Measurements from ENCODE around the gene CCL19. TPM values are rescaled to one million over a fixed set of nuclear protein-coding genes. Genes with fewer than 3 reads are reported as not detected.

Gene CCL19
- total and polyA plus RNA-seq, 2 experiments from 2014 or later = not detected

- Mint-ChIP-seq H3K36me3 (ENCODE audit: low read depth) (no peaks in the 10 kb centered on the region), H3K9me3 (no peaks in the 10 kb centered on the region), H3K27me3 (ENCODE audit: insufficient read depth, low read depth, poor library complexity) (peaks cover 4% of the 10 kb centered on the region), H3K4me3 (no peak overlapping the region), H3K27ac (no peak overlapping the region), H3K4me1 (peaks cover 4% of the 10 kb centered on the region; the same call in 2 of the 3 replicates)
- TF ChIP-seq, protein P1, sequence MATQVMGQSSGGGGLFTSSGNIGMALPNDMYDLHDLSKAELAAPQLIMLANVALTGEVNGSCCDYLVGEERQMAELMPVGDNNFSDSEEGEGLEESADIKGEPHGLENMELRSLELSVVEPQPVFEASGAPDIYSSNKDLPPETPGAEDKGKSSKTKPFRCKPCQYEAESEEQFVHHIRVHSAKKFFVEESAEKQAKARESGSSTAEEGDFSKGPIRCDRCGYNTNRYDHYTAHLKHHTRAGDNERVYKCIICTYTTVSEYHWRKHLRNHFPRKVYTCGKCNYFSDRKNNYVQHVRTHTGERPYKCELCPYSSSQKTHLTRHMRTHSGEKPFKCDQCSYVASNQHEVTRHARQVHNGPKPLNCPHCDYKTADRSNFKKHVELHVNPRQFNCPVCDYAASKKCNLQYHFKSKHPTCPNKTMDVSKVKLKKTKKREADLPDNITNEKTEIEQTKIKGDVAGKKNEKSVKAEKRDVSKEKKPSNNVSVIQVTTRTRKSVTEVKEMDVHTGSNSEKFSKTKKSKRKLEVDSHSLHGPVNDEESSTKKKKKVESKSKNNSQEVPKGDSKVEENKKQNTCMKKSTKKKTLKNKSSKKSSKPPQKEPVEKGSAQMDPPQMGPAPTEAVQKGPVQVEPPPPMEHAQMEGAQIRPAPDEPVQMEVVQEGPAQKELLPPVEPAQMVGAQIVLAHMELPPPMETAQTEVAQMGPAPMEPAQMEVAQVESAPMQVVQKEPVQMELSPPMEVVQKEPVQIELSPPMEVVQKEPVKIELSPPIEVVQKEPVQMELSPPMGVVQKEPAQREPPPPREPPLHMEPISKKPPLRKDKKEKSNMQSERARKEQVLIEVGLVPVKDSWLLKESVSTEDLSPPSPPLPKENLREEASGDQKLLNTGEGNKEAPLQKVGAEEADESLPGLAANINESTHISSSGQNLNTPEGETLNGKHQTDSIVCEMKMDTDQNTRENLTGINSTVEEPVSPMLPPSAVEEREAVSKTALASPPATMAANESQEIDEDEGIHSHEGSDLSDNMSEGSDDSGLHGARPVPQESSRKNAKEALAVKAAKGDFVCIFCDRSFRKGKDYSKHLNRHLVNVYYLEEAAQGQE (IDR thresholded peaks at IDR 0.05; ENCODE audit: unreplicated experiment) = no peak
- TF ChIP-seq, protein P2, sequence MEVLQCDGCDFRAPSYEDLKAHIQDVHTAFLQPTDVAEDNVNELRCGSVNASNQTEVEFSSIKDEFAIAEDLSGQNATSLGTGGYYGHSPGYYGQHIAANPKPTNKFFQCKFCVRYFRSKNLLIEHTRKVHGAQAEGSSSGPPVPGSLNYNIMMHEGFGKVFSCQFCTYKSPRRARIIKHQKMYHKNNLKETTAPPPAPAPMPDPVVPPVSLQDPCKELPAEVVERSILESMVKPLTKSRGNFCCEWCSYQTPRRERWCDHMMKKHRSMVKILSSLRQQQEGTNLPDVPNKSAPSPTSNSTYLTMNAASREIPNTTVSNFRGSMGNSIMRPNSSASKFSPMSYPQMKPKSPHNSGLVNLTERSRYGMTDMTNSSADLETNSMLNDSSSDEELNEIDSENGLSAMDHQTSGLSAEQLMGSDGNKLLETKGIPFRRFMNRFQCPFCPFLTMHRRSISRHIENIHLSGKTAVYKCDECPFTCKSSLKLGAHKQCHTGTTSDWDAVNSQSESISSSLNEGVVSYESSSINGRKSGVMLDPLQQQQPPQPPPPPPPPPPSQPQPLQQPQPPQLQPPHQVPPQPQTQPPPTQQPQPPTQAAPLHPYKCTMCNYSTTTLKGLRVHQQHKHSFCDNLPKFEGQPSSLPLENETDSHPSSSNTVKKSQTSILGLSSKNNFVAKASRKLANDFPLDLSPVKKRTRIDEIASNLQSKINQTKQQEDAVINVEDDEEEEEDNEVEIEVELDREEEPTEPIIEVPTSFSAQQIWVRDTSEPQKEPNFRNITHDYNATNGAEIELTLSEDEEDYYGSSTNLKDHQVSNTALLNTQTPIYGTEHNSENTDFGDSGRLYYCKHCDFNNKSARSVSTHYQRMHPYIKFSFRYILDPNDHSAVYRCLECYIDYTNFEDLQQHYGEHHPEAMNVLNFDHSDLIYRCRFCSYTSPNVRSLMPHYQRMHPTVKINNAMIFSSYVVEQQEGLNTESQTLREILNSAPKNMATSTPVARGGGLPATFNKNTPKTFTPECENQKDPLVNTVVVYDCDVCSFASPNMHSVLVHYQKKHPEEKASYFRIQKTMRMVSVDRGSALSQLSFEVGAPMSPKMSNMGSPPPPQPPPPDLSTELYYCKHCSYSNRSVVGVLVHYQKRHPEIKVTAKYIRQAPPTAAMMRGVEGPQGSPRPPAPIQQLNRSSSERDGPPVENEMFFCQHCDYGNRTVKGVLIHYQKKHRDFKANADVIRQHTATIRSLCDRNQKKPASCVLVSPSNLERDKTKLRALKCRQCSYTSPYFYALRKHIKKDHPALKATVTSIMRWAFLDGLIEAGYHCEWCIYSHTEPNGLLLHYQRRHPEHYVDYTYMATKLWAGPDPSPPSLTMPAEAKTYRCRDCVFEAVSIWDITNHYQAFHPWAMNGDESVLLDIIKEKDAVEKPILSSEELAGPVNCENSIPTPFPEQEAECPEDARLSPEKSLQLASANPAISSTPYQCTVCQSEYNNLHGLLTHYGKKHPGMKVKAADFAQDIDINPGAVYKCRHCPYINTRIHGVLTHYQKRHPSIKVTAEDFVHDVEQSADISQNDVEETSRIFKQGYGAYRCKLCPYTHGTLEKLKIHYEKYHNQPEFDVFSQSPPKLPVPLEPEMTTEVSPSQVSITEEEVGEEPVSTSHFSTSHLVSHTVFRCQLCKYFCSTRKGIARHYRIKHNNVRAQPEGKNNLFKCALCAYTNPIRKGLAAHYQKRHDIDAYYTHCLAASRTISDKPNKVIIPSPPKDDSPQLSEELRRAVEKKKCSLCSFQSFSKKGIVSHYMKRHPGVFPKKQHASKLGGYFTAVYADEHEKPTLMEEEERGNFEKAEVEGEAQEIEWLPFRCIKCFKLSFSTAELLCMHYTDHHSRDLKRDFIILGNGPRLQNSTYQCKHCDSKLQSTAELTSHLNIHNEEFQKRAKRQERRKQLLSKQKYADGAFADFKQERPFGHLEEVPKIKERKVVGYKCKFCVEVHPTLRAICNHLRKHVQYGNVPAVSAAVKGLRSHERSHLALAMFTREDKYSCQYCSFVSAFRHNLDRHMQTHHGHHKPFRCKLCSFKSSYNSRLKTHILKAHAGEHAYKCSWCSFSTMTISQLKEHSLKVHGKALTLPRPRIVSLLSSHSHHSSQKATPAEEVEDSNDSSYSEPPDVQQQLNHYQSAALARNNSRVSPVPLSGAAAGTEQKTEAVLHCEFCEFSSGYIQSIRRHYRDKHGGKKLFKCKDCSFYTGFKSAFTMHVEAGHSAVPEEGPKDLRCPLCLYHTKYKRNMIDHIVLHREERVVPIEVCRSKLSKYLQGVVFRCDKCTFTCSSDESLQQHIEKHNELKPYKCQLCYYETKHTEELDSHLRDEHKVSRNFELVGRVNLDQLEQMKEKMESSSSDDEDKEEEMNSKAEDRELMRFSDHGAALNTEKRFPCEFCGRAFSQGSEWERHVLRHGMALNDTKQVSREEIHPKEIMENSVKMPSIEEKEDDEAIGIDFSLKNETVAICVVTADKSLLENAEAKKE (CRISPR knock-in tag; IDR thresholded peaks at IDR 0.05) = no peak
- TF ChIP-seq ETS1 (IDR thresholded peaks at IDR 0.05) = no peak
- no peak for TF ChIP-seq ZNF114 (CRISPR knock-in tag; IDR thresholded peaks at IDR 0.05)
- TF ChIP-seq ZNF331 (CRISPR knock-in tag; IDR thresholded peaks at IDR 0.05; ENCODE audit: low read depth) = no peak
- TF ChIP-seq EZH2 (IDR thresholded peaks at IDR 0.05; ENCODE audit: low read depth, unreplicated experiment) = no peak
- no peak for TF ChIP-seq NANOG (IDR thresholded peaks at IDR 0.05; ENCODE audit: borderline replicate concordance)
- no peak for TF ChIP-seq JUNB (IDR thresholded peaks at IDR 0.05; ENCODE audit: unreplicated experiment)
- no peak for TF ChIP-seq EZH2phosphoT487 (IDR thresholded peaks at IDR 0.05; ENCODE audit: unreplicated experiment)
- no peak for TF ChIP-seq CTCF (conservative IDR thresholded peaks at IDR 0.05; ENCODE audit: low read depth in 2 of 2)
- Histone ChIP-seq H3K27me3 (ENCODE audit: insufficient read depth) (peaks cover 16% of the 10 kb centered on the region), H3K9me2 (ENCODE audit: insufficient read depth) (no peaks in the 10 kb centered on the region), H3K36me3 (ENCODE audit: insufficient read depth) (no peaks in the 10 kb centered on the region), H2AFZ (no peak overlapping the region), H3K27ac (ENCODE audit: low read depth) (no peak overlapping the region), H4K20me1 (replicated peaks; ENCODE audit: insufficient read depth) (no peaks in the 10 kb centered on the region), H3K4me1 (ENCODE audit: insufficient read depth) (no peaks in the 10 kb centered on the region), H3F3A (replicated peaks; ENCODE audit: low read depth) (no peaks in the 10 kb centered on the region), H3K4me3 (no peak overlapping the region), H3K4me2 (no peak overlapping the region), H3K79me2 (replicated peaks; ENCODE audit: insufficient read depth) (no peaks in the 10 kb centered on the region)
- DNase-seq (ENCODE audit: low spot score) (no peak), ATAC-seq (no peak)
Observed at GRCh38 chr9:34694811-34695210, 3.7 kb upstream of the CCL19 start.

Measured in GM23338 (cell line).